DND-41 (cell line): Measurements from ENCODE around the gene LSP1.

Experiments used
- ATAC-seq: fragments of 200-7000 bp; cut with Tn5 transposase; 3 replicates; pipeline ENCODE4 v1.9.1; 2021; ENCODE audit warnings: low read depth; ENCODE audit not compliant: insufficient read depth
- DNase-seq: peaks from one replicate; pipeline ENCODE4 v3.0.0-alpha.2; 2020
- H2AFZ ChIP-seq: 2 replicates; pipeline ENCODE4 v1.6.0; 2012; ENCODE audit warnings: low read depth, low read length
- H3K27ac ChIP-seq: 2 replicates; pipeline ENCODE4 v1.5.1; 2012; ENCODE audit warnings: low read length, inconsistent platforms
- H3K27me3 ChIP-seq: fragments of 200-600 bp; sonication (generic); 2 replicates; pipeline ENCODE4 v1.6.0; 2012; ENCODE audit warnings: low read length, mild to moderate bottlenecking, inconsistent platforms; ENCODE audit not compliant: insufficient read depth, poor library complexity
- H3K36me3 ChIP-seq: 2 replicates; pipeline ENCODE4 v1.5.1; 2012; ENCODE audit warnings: low read length, inconsistent platforms; ENCODE audit not compliant: insufficient read depth
- H3K4me1 ChIP-seq: 2 replicates; pipeline ENCODE4 v1.5.1; 2012; ENCODE audit warnings: mild to moderate bottlenecking, low read length; ENCODE audit not compliant: insufficient read depth
- H3K4me2 ChIP-seq: 2 replicates; pipeline ENCODE4 v1.6.0; 2012; ENCODE audit warnings: mild to moderate bottlenecking, moderate library complexity, low read length, inconsistent platforms; ENCODE audit not compliant: insufficient read depth
- H3K4me3 ChIP-seq, 2 experiments: fragments of 200-600 bp in 1 of 2; shearing (Covaris generic) in 1 of 2; 2 replicates each; pipeline ENCODE4 v1.5.1; 2012 to 2016; ENCODE audit warnings: inconsistent platforms in 2 of 2, low read length in 2 of 2, mild to moderate bottlenecking in 2 of 2, low read depth in 1 of 2, moderate library complexity in 1 of 2
- H3K79me2 ChIP-seq: 2 replicates; pipeline ENCODE4 v1.6.0; 2012; ENCODE audit warnings: low read length, inconsistent platforms; ENCODE audit not compliant: insufficient read depth
- H3K9ac ChIP-seq: 2 replicates; pipeline ENCODE4 v1.6.0; 2012; ENCODE audit warnings: low read depth, mild to moderate bottlenecking, inconsistent platforms, low read length, moderate library complexity
- H3K9me3 ChIP-seq: 2 replicates; pipeline ENCODE4 v1.5.1; 2012; ENCODE audit warnings: low read length, moderate library complexity, mild to moderate bottlenecking, inconsistent platforms; ENCODE audit not compliant: insufficient read depth, severe bottlenecking
- H4K20me1 ChIP-seq: 2 replicates; pipeline ENCODE4 v1.6.0; 2012; ENCODE audit warnings: low read length; ENCODE audit not compliant: insufficient read depth
- EZH2 ChIP-seq: IDR thresholded peaks from 3 replicates; pipeline ENCODE4 v1.6.1; 2012; ENCODE audit warnings: borderline replicate concordance, low read depth, mild to moderate bottlenecking, moderate library complexity, low read length, inconsistent platforms; ENCODE audit not compliant: severe bottlenecking
- TF ChIP-seq, protein P1 (sequence below): IDR thresholded peaks from 2 replicates; pipeline ENCODE4 v1.5.1; 2012; ENCODE audit warnings: borderline replicate concordance, low read length, moderate library complexity, mild to moderate bottlenecking; ENCODE audit not compliant: poor library complexity, severe bottlenecking; ENCODE audit errors: extremely low read depth

Gene LSP1

DNA sequence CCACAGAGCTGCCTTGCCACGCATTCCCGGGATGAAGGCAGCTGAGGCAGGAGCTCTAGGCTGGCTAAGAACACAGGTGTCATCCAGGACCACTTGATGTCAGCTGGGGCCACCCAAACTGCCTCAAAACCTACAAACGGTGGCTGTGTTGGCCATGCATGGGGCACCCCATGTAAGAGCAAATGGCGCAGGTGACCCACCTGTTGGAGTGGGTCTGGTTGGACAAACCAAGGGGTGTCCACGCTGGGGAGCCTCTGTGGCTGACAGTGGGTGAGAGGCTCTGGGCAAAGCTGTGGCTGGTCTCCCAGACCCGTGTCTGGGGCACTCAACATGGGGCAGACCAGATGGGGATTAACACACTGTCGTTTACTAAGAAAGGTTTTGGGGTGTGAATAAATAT lies 37.1 kb upstream of the LSP1 start:
- DNase-seq, result no peak

GRCh38 chr11:1817000-1817399 lies 35.9 kb upstream of the LSP1 start:
- no peaks in the 10 kb centered on the region for H3K79me2 ChIP-seq
- no peaks in the 10 kb centered on the region for H3K27me3 ChIP-seq
- H3K4me3 ChIP-seq, result no peak overlapping the region
- no peak overlapping the region for H3K4me2 ChIP-seq
- DNase-seq (no peak), ATAC-seq (no peak)
- H3K4me1 ChIP-seq, result no peaks in the 10 kb centered on the region
- peaks cover 8% of the 10 kb centered on the region for H3K9me3 ChIP-seq
- H3K27ac ChIP-seq, result no peak overlapping the region
- TF ChIP-seq, protein P1, sequence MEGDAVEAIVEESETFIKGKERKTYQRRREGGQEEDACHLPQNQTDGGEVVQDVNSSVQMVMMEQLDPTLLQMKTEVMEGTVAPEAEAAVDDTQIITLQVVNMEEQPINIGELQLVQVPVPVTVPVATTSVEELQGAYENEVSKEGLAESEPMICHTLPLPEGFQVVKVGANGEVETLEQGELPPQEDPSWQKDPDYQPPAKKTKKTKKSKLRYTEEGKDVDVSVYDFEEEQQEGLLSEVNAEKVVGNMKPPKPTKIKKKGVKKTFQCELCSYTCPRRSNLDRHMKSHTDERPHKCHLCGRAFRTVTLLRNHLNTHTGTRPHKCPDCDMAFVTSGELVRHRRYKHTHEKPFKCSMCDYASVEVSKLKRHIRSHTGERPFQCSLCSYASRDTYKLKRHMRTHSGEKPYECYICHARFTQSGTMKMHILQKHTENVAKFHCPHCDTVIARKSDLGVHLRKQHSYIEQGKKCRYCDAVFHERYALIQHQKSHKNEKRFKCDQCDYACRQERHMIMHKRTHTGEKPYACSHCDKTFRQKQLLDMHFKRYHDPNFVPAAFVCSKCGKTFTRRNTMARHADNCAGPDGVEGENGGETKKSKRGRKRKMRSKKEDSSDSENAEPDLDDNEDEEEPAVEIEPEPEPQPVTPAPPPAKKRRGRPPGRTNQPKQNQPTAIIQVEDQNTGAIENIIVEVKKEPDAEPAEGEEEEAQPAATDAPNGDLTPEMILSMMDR, result no peak
- TF ChIP-seq EZH2, result no peak
- H3K9ac ChIP-seq, result no peak overlapping the region
- H4K20me1 ChIP-seq, result no peaks in the 10 kb centered on the region
- H3K36me3 ChIP-seq, result no peaks in the 10 kb centered on the region
- no peak overlapping the region for H2AFZ ChIP-seq

More for the DNA sequence above, 37.1 kb upstream of the LSP1 start:
- H3K27me3 ChIP-seq, result no peaks in the 10 kb centered on the region
- no peak for TF ChIP-seq EZH2
- TF ChIP-seq, protein P1, result no peak
- H4K20me1 ChIP-seq, result no peaks in the 10 kb centered on the region
- peaks cover 8% of the 10 kb centered on the region for H3K9me3 ChIP-seq
- ATAC-seq, result no peak
- H3K4me2 ChIP-seq, result no peak overlapping the region
- no peak overlapping the region for H3K9ac ChIP-seq
- H3K27ac ChIP-seq, result no peak overlapping the region
- no peaks in the 10 kb centered on the region for H3K4me1 ChIP-seq
- H2AFZ ChIP-seq, result no peak overlapping the region
- no peaks in the 10 kb centered on the region for H3K36me3 ChIP-seq
- no peaks in the 10 kb centered on the region for H3K79me2 ChIP-seq
- no peak overlapping the region for H3K4me3 ChIP-seq

GRCh38 chr11:1817511-1817910 lies 35.4 kb upstream of the LSP1 start:
- Histone ChIP-seq H3K79me2 (no peaks in the 10 kb centered on the region), H3K27me3 (no peaks in the 10 kb centered on the region), H3K4me3 (no peak overlapping the region), H3K9me3 (peaks cover 8% of the 10 kb centered on the region), H3K4me2 (no peak overlapping the region), H2AFZ (no peak overlapping the region), H3K27ac (no peak overlapping the region), H3K9ac (no peak overlapping the region), H4K20me1 (no peaks in the 10 kb centered on the region), H3K4me1 (no peaks in the 10 kb centered on the region), H3K36me3 (no peaks in the 10 kb centered on the region)
- no peak for TF ChIP-seq EZH2
- TF ChIP-seq, protein P1, result no peak
- no peak for ATAC-seq
- no peak for DNase-seq

DNA sequence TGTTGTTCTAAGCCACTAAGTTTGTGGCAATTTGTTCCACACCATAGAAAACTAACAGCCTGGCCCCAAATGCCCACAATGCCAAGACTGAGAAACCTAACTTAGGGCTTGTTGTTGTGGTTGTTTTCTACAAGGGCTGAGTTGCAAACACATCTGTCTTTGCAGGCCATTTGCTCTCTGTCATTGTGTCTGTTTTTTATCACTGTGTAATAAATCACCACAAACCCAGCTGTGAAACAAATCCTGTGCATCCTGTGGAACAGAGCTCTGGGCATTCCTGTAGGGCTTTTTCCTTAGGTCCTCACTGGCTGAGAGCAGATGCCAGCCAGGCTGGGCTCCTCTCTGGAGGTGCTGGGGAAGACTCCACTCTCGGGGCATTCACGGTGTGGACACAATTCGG lies 33.8 kb upstream of the LSP1 start:
- no peaks in the 10 kb centered on the region for H3K4me1 ChIP-seq
- no peak overlapping the region for H2AFZ ChIP-seq
- no peak for ATAC-seq
- no peak overlapping the region for H3K4me3 ChIP-seq
- no peak overlapping the region for H3K9ac ChIP-seq
- no peaks in the 10 kb centered on the region for H3K27me3 ChIP-seq
- peaks cover 8% of the 10 kb centered on the region for H3K9me3 ChIP-seq
- no peaks in the 10 kb centered on the region for H3K36me3 ChIP-seq
- no peak for DNase-seq
- H3K27ac ChIP-seq, result no peak overlapping the region
- no peaks in the 10 kb centered on the region for H3K79me2 ChIP-seq
- no peaks in the 10 kb centered on the region for H4K20me1 ChIP-seq
- H3K4me2 ChIP-seq, result no peak overlapping the region
- TF ChIP-seq, protein P1, result no peak
- TF ChIP-seq EZH2, result no peak
